H9 (cell line): Measurements from ENCODE around the gene RPS15. TPM values are rescaled to one million over a fixed set of nuclear protein-coding genes. Genes with fewer than 3 reads are reported as not detected.
A peak's percentile ranks its signal among the peaks of the same experiment; 100 is the strongest.

Source experiments
- DNase-seq: peaks from one replicate; pipeline ENCODE4 v3.0.0-alpha.2; 2017
- H2AFZ ChIP-seq: one replicate; pipeline ENCODE4 v1.6.1; 2013; ENCODE audit warnings: mild to moderate bottlenecking, low read length, control low read depth, moderate library complexity
- H2AK5ac ChIP-seq: 2 replicates; pipeline ENCODE4 v1.6.1; 2013; ENCODE audit warnings: low read length, control low read depth, mixed read lengths; ENCODE audit not compliant: insufficient read length
- H2BK120ac ChIP-seq: one replicate; pipeline ENCODE4 v1.6.1; 2013; ENCODE audit warnings: low read depth, mild to moderate bottlenecking, low read length, control low read depth, inconsistent platforms; ENCODE audit not compliant: poor library complexity, severe bottlenecking
- H2BK12ac ChIP-seq: 2 replicates; pipeline ENCODE4 v1.6.1; 2013; ENCODE audit warnings: low read length, control low read depth, mixed read lengths, low read depth; ENCODE audit not compliant: insufficient read length
- H2BK15ac ChIP-seq: 2 replicates; pipeline ENCODE4 v1.6.1; 2013; ENCODE audit warnings: low read depth, low read length, control low read depth
- H2BK20ac ChIP-seq: one replicate; pipeline ENCODE4 v1.6.1; 2013; ENCODE audit warnings: low read depth, mild to moderate bottlenecking, low read length, control low read depth, inconsistent platforms; ENCODE audit not compliant: poor library complexity, severe bottlenecking
- H2BK5ac ChIP-seq: 2 replicates; pipeline ENCODE4 v1.6.1; 2013; ENCODE audit warnings: low read length, control low read depth, mixed read lengths; ENCODE audit not compliant: insufficient read length
- H3K14ac ChIP-seq: 2 replicates; pipeline ENCODE4 v1.6.1; 2013; ENCODE audit warnings: low read length, control low read depth; ENCODE audit not compliant: insufficient read depth
- H3K18ac ChIP-seq: 2 replicates; pipeline ENCODE4 v1.6.1; 2013; ENCODE audit warnings: low read depth, mild to moderate bottlenecking, mixed read lengths, low read length, control low read depth; ENCODE audit not compliant: insufficient read length
- H3K23ac ChIP-seq: 2 replicates; pipeline ENCODE4 v1.6.1; 2013; ENCODE audit warnings: low read length, control low read depth, mixed read lengths, low read depth; ENCODE audit not compliant: insufficient read length
- H3K23me2 ChIP-seq: 2 replicates; pipeline ENCODE4 v1.6.1; 2013; ENCODE audit warnings: low read depth, mild to moderate bottlenecking, mixed read lengths, low read length, control low read depth; ENCODE audit not compliant: insufficient read length, poor library complexity, severe bottlenecking
- H3K27ac ChIP-seq: 2 replicates; pipeline ENCODE4 v1.5.1; 2013; ENCODE audit warnings: low read length, control low read depth, mixed read lengths, low read depth; ENCODE audit not compliant: insufficient read length
- H3K27me3 ChIP-seq: 2 replicates; pipeline ENCODE4 v1.6.1; 2013; ENCODE audit warnings: low read length, control low read depth, inconsistent platforms; ENCODE audit not compliant: insufficient read depth
- H3K4ac ChIP-seq: 2 replicates; pipeline ENCODE4 v1.6.1; 2013; ENCODE audit warnings: low read depth, mild to moderate bottlenecking, control low read depth, inconsistent platforms, low read length, moderate library complexity
- H3K4me1 ChIP-seq: 2 replicates; pipeline ENCODE4 v1.6.1; 2013; ENCODE audit warnings: low read length, control low read depth, inconsistent platforms; ENCODE audit not compliant: insufficient read depth
- H3K4me2 ChIP-seq: 2 replicates; pipeline ENCODE4 v1.6.1; 2013; ENCODE audit warnings: low read length, control low read depth, mixed read lengths; ENCODE audit not compliant: insufficient read length, insufficient read depth
- H3K56ac ChIP-seq: 2 replicates; pipeline ENCODE4 v1.6.1; 2013; ENCODE audit warnings: low read depth, mild to moderate bottlenecking, mixed read lengths, low read length, control low read depth; ENCODE audit not compliant: insufficient read length
- H3K79me1 ChIP-seq: 2 replicates; pipeline ENCODE4 v1.6.1; 2013; ENCODE audit warnings: low read depth, mild to moderate bottlenecking, moderate library complexity, low read length, control low read depth, inconsistent platforms; ENCODE audit not compliant: insufficient read depth, poor library complexity, severe bottlenecking
- H3K79me2 ChIP-seq: 2 replicates; pipeline ENCODE4 v1.6.1; 2013; ENCODE audit warnings: low read length, control low read depth, inconsistent platforms; ENCODE audit not compliant: insufficient read depth
- H3K9ac ChIP-seq: 2 replicates; pipeline ENCODE4 v1.6.1; 2013; ENCODE audit warnings: low read length, control low read depth, mixed read lengths; ENCODE audit not compliant: insufficient read length; ENCODE audit errors: extremely low read depth
- H3K9me3 ChIP-seq: one replicate; pipeline ENCODE4 v1.6.1; 2013; ENCODE audit warnings: low read depth, low read length, inconsistent platforms; ENCODE audit not compliant: control insufficient read depth
- H3T11ph ChIP-seq: one replicate; pipeline ENCODE4 v1.6.1; 2013; ENCODE audit warnings: mild to moderate bottlenecking, low read length, control low read depth, inconsistent platforms
- H4K20me1 ChIP-seq: one replicate; pipeline ENCODE4 v1.6.1; 2013; ENCODE audit not compliant: control insufficient read depth, insufficient read length, insufficient read depth
- H4K5ac ChIP-seq: 2 replicates; pipeline ENCODE4 v1.6.1; 2013; ENCODE audit warnings: low read depth, mild to moderate bottlenecking, mixed read lengths, low read length, control low read depth; ENCODE audit not compliant: insufficient read length
- H4K8ac ChIP-seq: replicated peaks from 2 replicates; pipeline ENCODE4 v1.6.1; 2013; ENCODE audit warnings: low read length, control low read depth, mixed read lengths, low read depth; ENCODE audit not compliant: insufficient read length
- H4K91ac ChIP-seq: 2 replicates; pipeline ENCODE4 v1.6.1; 2013; ENCODE audit warnings: low read depth, mild to moderate bottlenecking, moderate library complexity, mixed read lengths, low read length, control low read depth; ENCODE audit not compliant: insufficient read length
- H3K27ac Mint-ChIP-seq, 3 experiments: 2 replicates in 2 of 3; 3 replicates in 1 of 3; pipeline ENCODE4 v1.8.0; 2020 to 2021; ENCODE audit warnings: mixed read lengths in 3 of 3, mild to moderate bottlenecking in 1 of 3, moderate library complexity in 1 of 3
- H3K27me3 Mint-ChIP-seq: 2 replicates; pipeline ENCODE4 v1.8.0; 2021; ENCODE audit warnings: low read depth, mild to moderate bottlenecking, moderate library complexity, mixed read lengths
- H3K36me3 Mint-ChIP-seq, 3 experiments: 2 replicates in 2 of 3; 3 replicates in 1 of 3; pipeline ENCODE4 v1.8.0; 2020 to 2021; ENCODE audit warnings: low read depth in 3 of 3, mixed read lengths in 3 of 3; ENCODE audit not compliant: insufficient read depth in 1 of 3
- H3K4me1 Mint-ChIP-seq, 2 experiments: 2 replicates each; pipeline ENCODE4 v1.8.0; 2020; ENCODE audit warnings: mixed read lengths in 2 of 2
- H3K4me3 Mint-ChIP-seq, 2 experiments: 2 replicates in 1 of 2; 3 replicates in 1 of 2; pipeline ENCODE4 v1.8.0; 2020 to 2021; ENCODE audit warnings: mild to moderate bottlenecking in 2 of 2, mixed read lengths in 2 of 2, moderate library complexity in 1 of 2
- H3K9me3 Mint-ChIP-seq, 2 experiments: 2 replicates in 1 of 2; 3 replicates in 1 of 2; pipeline ENCODE4 v1.8.0; 2020; ENCODE audit warnings: mild to moderate bottlenecking in 2 of 2, mixed read lengths in 2 of 2, moderate library complexity in 1 of 2
- CTCF ChIP-seq: fragments of 200-600 bp; sonication (generic); conservative IDR thresholded peaks from 3 replicates; pipeline ENCODE4 v1.8.0; 2021; ENCODE audit warnings: antibody characterized with exemption, mild to moderate bottlenecking
- WGBS: extraction: QIAGEN DNeasy Blood & Tissue Kit; methylation state at CpG from one replicate; pipeline ENCODE4 v1.1.7; 2013; ENCODE audit warnings: missing lambda C conversion rate, low lambda C conversion rate, mixed read lengths; ENCODE audit not compliant: insufficient read length; ENCODE audit errors: extremely low coverage; 5-methylcytosine and 5-hydroxymethylcytosine counted together
- total RNA-seq: library from RNA; stranded (reverse); gene quantifications from 2 replicates; pipeline ENCODE4 v1.2.1, GENCODE V29; 2021

The RPS15 gene
- total RNA-seq, 1 experiment from 2014 or later, result 1,628 TPM

GRCh38 chr19:1432507-1432887, 5.7 kb upstream of the RPS15 start:
- TF ChIP-seq CTCF, result no peak
- H3K9ac ChIP-seq, result no peak overlapping the region

More at GRCh38 chr19:1432507-1432887, 5.7 kb upstream of the RPS15 start:
- Histone ChIP-seq H3K79me1 (no peaks in the 10 kb centered on the region), H4K91ac (no peak overlapping the region), H2AFZ (no peak overlapping the region), H3K27ac (no peak overlapping the region), H4K8ac (no peak overlapping the region), H2BK12ac (no peak overlapping the region), H3K23me2 (no peaks in the 10 kb centered on the region), H2AK5ac (no peak overlapping the region), H3K18ac (no peak overlapping the region), H3K4me2 (no peak overlapping the region), H3T11ph (no peak overlapping the region), H2BK15ac (no peak overlapping the region), H3K14ac (no peak overlapping the region), H3K4ac (no peak overlapping the region), H3K23ac (no peak overlapping the region), H3K9me3 (no peaks in the 10 kb centered on the region), H2BK20ac (no peak overlapping the region), H4K20me1 (no peaks in the 10 kb centered on the region), H2BK120ac (no peak overlapping the region), H3K27me3 (no peaks in the 10 kb centered on the region), H3K56ac (no peak overlapping the region), H2BK5ac (no peak overlapping the region), H4K5ac (no peak overlapping the region), H3K4me1 (no peaks in the 10 kb centered on the region), H3K79me2 (no peaks in the 10 kb centered on the region)
- Mint-ChIP-seq H3K36me3 (peaks cover 16 to 60% (median 45%) of the 10 kb centered on the region in 3 experiments; a peak in 6 of 7 replicates), H3K27ac (peak overlapping the region in 1 of 3 experiments; percentile 70; a peak in 1 of 7 replicates), H3K9me3 (no peaks in the 10 kb centered on the region), H3K27me3 (no peaks in the 10 kb centered on the region), H3K4me3 (no peak overlapping the region), H3K4me1 (no peaks in the 10 kb centered on the region; a peak in 2 of 4 replicates)
- DNase-seq, result no peak
- no CpG with 5 or more reads among the region's 16 CpGs for WGBS
